Dedifferentiated amniotic fluid mesenchymal stem cell (primary cell): ENCODE data around the gene PIP4K2A.
A peak's percentile ranks its signal among the peaks of the same experiment; 100 is the strongest.

Source experiments
- DNase-seq: peaks from one replicate; pipeline ENCODE4 v3.0.0-alpha.2; 2016; ENCODE audit errors: extremely low spot score

PIP4K2A gene

GRCh38 chr10:22620140-22620857 lies 94.1 kb downstream of the PIP4K2A start:
- peak; percentile 83 for DNase-seq

DNA sequence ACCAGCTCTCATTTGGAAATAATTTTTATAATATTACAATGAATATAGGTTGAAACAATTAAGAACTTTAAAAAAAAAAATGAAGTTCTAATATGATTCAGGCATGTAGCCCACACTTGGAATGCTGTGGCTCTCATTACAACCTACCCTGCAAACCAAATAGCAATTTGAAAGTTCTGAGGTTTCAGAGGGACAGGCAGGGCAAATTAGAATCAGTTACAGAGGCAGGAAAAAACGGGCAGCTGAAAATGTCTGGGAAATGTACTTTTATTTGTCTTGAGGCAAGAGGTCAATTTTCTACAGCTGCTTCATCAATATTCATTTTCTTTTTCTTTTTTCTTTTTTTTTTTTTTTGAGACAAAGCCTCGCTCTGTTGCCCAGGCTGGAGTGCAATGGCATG lies 95.3 kb downstream of the PIP4K2A start:
- peak; percentile 22 for DNase-seq

GRCh38 chr10:22618078-22618785 lies 96.1 kb downstream of the PIP4K2A start:
- peak; percentile 19 for DNase-seq

DNA sequence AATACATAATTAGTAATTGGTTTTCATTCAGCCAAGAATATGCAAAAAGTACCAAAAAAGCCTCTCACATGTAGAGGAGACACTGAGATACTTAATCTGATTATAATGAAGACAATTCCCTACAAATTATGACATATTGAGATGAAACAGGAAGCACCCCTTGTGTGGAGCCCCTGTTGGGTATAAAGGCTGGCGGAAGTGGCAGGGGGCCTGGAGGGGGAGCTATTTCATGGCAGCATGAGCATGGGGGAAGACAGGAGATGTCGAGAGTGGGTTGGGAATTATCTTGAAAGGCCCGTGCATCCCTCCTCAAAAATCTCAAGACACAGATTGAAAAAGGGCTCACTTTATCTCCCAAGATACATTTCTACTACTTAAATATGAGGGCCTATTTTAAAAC lies 96.9 kb downstream of the PIP4K2A start:
- DNase-seq: no peak

- DNase-seq: no peak
These were observed 97.3 kb downstream of the PIP4K2A start for GRCh38 chr10:22617051-22617450.

DNA sequence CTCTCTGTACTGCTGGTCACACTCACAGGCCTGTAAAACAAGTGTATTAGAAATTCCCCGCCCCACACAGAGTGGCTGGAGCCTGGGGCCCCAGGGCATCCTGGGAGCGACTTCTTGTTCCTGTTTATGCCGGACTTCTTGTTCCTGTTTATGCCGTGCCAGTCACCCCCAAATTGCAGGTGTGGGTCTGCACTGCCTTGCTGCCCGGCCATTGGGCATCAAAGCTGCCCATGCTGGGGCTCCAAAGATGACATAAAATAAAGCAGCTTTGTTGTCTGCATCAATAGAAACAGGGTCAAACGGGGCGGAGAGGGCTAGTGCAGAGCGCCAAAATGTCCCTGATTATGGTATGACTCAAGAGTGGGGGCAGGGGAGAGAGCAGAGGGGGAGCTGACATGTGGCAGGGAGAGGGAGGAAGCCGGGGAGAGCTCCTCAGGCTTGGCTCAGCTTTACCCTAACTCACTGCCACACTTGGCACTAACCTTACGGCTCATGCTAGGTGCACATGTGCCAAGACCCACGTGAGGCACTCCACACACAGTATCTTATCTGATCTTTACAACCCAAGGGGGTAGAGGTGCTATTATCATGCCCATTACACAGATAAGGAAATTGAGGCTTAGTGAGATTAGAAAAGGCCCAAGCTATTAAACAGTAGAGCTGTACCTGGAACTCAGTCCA lies 98.4 kb downstream of the PIP4K2A start:
- DNase-seq: no peak

- DNase-seq: no peak
These were observed 99.3 kb downstream of the PIP4K2A start for GRCh38 chr10:22615101-22615500.

DNA sequence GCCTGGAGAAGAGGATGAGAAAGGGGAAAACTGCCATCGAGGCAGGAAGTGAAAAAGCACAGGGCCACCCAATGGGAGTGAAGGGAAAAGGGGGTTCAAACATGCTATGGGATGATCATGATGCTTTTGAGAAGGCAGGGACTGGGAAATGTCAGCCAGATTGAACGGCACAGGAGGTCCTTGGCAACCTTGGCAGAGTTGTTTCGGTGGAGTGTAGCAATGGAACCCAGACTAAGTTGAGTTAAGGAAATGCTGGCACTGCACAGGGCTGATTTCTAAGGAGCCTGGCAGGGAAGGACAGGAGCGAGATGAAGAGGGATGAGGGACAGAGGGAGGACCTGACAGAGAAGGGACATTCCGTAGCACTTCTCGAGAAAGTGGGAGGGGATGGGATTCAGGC lies 101.4 kb downstream of the PIP4K2A start:
- DNase-seq: no peak

DNA sequence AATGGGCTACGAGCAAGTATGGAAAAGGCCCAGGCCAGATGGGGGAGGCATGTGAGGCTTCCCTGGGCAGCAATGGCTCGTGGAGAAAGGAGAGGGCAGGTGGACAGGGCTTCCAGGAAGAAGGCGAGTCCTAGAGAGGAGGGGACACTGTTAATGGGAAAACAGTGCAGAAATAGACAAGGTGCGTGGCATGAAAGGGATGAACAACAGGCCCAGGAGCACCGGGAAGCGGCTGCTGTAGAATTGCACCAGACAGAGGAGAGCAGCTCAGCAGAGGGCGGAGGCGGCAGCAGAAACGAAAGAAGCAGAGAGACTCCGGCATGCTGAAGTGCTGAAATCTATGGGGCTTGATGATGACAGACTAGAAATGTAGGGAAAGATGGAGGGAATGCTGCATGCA lies 102.1 kb downstream of the PIP4K2A start:
- no peak for DNase-seq

DNA sequence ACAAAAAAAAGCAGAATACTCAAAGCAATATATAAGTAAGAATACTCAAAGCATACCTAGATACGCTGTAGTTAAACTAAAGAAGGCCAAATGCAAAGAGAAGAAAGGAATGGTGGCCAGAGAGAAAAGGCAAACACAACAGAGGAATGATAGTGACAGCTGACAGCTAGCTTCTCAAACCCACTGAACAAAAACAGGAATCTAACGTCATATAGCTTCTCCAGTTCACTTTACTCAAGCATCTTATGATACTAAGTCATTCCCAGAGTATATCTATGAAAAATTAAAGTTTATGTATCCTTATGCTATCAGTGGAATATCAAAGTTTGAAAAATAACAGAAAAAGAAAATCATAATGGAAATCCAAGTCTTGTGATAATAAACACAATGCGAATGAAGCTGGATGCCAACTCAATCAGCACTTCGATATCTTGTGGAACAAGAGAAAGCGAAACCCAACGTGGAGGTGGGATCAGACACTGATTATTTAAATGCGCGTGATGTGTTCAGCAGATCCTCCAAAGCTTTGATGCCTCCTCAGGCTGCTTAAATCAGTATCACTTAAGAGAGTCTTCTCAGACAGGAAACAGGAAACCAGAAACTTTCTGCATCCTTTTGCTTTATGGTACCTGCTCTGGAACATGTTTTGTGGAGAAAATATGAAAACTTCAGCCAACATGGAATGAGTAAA lies 102.8 kb downstream of the PIP4K2A start:
- DNase-seq: no peak

DNA sequence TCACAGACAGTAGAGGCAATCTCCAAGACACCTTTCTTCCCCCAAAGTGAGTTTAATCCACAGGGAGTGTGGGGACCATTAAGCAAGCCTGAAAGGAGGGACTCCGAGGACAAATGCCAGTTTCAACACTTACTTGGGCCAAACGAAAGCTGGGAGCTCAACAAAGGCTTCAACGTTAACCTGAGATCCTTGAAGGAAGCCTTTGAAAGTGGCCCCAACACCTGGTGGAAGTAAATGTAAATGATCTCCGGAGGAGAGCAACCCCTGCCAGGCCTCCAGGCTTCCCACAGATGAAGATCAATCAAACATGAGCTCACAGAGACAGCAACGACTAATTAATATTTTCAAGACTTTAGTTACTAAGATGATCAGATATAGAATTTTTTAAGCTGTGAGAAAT lies 103.8 kb downstream of the PIP4K2A start:
- DNase-seq: no peak

GRCh38 chr10:22609719-22610465 lies 104.5 kb downstream of the PIP4K2A start:
- DNase-seq: no peak

GRCh38 chr10:22609251-22609650 lies 105.1 kb downstream of the PIP4K2A start:
- DNase-seq: no peak

DNA sequence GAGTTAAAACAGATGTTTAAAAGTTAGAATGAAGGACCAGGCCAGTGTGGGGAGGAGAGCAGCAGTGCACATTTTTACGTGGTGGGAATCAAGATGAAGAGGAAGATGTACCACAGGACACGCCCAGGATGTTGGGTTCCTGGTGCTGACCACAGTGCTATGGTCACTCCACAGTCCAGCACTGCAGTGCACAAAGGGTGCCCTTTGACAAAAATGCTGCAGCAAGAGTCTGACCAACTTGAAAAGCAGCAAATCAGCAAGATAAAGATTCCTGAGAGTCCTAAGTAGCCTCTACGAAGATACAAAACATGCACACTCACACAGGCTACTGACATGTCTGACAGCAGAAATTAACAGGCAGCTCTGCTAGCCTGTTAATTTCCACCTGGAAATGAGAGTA lies 107.1 kb downstream of the PIP4K2A start:
- DNase-seq: no peak

DNA sequence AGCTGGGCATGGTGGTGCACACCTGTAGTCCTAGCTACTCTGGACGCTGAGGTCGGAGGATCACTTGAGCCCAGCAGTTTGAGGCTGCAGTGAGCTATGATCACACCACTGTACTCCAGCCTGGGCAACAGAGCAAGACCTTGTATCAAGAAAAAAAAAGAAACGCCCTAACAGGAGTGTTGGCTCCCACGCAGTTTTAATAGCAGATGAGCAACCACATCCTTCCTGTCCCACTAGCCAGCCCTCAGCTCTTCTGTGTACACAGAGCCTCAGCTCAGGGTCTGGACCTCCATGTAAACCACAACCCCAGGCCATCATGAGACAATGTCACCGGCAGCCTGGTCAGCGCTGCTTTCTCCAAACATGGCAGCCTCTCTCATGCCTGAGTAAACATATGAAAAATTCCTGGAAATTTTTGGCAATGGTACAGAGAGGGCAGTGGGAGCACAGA lies 108.2 kb downstream of the PIP4K2A start:
- no peak for DNase-seq

GRCh38 chr10:22605168-22605567 lies 109.2 kb downstream of the PIP4K2A start:
- DNase-seq: no peak

GRCh38 chr10:22604344-22605126 lies 109.8 kb downstream of the PIP4K2A start:
- DNase-seq: no peak

GRCh38 chr10:22603581-22603980 lies 110.8 kb downstream of the PIP4K2A start:
- DNase-seq: no peak

- DNase-seq: no peak
These were observed 112.8 kb downstream of the PIP4K2A start for GRCh38 chr10:22601618-22602017.

DNA sequence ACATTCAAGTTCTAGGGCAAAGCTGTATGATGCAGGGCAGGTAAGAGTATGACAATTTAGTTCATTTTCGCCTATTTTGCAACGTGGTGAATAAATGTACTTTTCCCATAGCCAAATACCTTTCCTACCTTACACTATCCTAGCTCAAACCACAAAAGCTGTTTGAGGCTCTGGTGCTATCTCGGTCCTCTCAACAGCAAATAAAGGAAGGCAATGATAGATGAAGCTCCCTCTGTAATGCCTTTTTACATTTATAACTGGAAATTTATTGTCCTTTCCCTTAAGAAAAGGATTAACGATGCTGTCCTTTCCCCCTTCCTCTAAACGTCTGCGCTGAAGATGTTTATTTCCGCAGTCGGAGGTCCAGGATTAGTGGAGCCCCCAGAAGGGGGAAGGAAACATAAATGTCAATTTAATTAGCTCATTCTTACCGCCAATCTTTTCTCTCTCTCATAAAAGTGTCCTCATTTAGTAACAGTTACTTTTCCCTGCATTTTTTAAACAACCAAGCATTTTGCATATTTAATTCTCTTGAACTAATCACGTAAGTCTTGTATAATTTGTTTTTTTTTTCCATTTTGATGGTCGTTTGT lies 114.6 kb downstream of the PIP4K2A start:
- no peak for DNase-seq
